Fibroblast of peridontal ligament (primary cell): ENCODE measurements around the gene PATL1.

Experiments
- DNase-seq: peaks from one replicate; pipeline ENCODE4 v3.0.0-alpha.2; 2010; ENCODE audit errors: extremely low read depth

The PATL1 gene

DNA sequence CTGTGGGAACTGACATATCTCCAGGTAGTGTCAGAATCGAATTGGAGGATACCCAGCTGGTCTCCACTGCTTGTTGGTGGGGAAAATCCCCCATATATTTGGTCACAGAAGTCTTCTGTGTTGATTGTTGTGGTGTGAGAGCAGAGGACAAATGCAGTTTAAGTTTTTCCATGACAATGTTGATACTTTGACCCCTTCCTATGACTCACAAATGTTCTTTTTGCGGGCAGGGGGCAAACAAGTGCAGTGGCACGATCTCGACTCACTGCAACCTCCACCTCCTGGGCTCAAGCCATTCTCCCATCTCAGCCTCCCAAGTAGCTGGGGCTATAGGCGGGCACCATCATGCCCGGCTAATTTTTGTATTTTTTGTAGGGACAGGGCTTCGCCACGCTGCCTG is 7.4 kb upstream of the PATL1 start:
- DNase-seq, result no peak

DNA sequence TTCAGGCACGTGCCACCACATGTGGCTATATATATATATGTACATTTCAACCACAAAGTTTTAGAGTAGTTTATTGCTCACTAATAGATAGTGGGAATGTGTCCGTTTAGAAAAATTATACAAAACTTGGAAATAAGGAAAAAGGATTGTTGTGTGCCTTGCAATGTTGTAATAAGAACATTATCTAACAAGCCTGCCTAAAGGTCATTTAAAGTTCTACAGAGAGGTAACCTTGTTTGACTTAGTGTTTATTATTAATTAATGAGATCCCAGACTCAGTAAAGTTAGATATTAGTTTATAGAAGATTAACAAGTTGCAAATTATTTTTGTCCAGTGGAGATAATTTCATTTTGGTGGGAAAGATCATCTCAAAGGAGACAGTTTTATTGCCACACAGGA is 5.5 kb upstream of the PATL1 start:
- DNase-seq, result no peak

DNA sequence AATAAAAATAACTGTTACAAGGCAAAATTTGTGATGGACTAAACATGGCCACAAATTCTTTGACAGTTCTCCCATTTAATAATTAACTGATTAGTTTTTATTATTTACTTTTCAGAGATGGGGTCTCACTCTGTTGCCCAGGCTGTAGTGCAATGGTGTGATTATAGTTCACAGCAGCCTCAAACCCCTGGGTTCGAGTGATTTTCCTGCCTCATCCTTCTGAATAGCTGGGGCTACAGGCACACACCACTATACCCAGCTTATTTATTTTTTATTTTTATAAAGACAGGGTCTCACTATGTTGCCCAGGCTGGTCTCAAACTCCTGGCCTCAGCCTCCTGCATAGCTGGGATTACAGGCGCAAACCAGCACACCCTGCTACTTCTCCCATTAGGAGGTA is 4.5 kb upstream of the PATL1 start:
- DNase-seq, result no peak

DNA sequence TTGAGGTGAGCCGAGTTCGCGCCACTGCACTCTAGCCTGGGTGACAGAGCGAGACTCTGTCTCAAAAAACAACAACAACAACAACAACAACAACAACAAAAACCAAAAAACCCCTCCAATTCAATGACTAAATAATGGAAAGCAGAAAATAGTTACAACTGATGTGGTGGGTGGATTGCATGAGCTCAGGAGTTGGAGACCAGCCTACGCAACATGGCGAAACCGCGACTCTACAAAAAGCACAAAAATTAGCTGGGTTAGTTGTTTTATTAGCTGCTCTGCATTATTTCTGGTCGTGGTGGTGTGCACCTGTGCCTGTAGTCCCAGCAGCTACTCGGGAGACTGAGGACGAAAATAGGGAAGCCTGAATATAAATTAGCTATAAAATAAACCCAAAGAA is 2.6 kb upstream of the PATL1 start:
- no peak for DNase-seq

DNA sequence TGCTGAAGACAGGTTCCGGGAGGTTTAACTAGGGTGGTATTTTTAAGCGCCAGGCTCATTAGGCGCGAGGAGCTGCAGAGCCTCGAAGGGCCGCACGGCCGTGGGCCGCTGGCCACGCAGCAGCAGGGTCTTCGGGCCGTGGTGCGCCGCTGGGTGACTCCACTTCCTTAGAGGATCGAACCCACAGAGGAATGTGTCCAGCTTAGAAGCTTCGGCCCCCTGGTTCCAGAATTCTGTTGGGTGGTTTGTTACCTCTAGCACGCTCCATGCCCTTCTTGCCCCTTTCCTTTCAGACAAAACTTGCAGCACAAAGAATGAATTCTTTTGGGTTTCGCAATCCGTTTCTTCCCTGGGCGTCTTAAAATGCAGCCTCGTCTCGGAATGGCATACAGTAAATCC is 773 bp upstream of the PATL1 start:
- DNase-seq, result peak; percentile 80

DNA sequence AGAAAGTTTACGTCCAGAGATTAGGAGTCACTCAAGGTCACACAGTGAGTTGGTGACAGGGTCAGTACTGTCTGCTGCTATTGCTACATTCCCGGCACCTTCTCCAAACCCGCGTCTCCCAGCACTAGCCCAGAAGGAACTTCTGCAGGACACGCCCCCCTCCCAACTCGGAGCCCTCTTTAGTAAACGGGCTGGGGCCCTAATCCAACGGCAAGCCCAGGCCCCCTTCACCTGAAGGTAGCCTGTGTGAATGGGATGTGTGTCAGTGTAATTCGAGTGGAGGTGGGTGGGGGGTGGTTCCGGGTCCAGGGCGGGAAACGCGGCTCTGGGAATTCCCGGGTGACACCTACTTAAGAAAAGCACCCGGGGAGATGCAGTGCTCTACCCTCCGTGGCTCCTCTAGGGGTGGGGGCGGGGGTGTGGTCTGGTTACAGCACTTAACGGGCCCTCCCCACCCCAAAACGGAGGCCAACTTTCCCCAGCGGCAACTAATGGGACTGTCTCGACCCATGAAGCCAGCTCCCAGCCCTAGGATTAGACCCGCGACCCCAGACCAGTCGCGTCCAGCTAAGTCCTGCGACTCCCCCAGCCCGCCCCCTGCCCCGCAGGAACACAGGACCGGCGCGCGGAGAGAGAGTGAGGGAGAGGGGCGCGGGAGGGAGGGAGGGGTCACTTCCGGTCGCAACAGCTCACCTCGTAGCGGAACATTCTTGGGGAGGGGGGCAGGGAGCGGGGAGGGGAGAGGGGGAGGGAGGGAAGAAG is 468 bp downstream of the PATL1 start:
- DNase-seq, result peak; percentile 34

DNA sequence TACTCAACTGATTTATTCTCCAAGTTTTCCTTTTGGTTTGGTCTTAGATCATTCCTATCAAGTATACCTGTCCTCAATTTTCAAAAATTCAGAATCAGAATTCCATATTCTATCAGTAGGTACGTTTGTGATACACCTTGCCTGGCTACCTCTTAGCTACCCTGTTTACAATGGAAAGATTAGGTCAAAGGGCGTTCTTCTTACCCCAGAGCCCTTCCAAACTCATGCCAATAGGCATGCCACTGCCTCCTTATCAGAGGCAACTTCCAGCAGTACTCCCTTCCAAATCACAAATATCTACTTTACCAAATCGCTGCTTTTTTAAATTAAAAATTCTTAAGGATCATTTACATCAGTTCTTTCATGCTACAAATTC is 1.0 kb downstream of the PATL1 start:
- DNase-seq, result no peak

DNA sequence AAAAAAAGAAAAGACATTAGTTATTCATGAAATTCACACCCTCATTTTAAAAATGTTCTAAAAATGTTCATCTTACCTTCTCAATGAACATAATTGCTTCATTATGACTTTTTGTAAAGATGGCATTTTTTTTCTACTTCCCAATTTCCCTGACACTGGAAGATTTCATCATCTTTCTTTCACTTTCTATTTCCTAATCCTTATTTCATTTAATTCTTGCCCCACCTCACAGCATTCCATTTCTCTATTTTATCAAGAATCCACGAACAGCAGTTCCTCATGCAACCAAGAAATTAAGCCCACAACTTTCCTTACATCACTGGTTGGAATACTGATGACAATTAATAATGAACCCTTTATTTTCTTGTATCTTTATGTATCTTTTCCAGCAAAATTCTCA is 1.9 kb downstream of the PATL1 start:
- peak; percentile 57 for DNase-seq

DNA sequence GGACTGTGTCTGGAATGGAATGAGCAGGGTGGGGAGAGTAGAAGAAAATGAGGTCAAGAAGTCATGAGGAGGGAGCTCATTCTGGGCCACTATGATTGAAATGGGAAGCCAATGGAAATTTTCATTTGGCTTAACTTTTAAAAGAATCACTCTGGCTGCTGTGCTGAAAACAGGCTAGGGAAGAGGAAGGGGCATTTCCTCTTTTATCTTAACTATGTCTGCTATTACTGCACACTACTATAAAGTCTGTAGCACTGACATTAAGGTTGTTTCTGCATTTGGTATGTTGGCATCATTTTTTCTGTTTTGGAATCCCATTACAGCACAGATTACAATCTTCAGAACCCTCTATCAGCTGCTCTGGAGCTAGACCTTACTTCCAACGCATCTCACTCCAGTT is 8.2 kb downstream of the PATL1 start:
- DNase-seq, result no peak

DNA sequence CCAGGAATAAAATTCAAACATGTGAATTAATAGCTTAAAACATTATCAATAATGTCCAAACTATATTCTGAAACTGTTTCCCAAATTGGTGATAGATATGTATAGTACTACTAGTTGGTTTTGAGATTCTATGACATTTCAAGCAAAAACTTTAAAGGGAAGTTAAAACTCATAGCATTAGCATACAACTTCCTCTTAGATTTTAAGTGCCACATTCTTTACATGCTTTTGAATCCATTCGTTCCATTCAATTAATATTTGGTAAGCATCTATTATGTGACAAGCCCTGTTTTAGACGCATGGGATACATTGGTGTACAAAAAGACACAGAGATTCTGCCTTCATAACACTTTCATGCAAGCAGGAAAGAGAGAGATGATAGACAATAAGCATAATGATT is 8.9 kb downstream of the PATL1 start:
- no peak for DNase-seq

DNA sequence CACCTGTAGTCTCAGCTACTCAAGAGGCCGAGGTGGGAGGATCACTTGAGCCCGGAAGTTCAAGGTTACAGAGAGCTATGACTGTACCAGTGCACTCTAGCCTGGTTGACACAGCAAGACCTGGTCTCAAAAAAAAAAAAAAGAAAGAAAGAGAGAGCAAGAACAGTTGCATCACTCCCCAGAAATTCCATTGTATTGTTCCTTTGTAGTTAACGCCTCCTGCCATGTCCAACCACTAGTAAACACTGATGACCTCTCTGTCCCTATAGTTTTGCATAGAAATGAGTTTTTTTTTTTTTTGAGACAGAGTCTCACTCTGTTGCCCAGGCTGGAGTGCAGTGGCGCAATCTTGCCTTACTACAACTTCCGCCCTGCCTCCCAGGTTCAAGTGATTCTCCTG is 10.8 kb downstream of the PATL1 start:
- no peak for DNase-seq

DNA sequence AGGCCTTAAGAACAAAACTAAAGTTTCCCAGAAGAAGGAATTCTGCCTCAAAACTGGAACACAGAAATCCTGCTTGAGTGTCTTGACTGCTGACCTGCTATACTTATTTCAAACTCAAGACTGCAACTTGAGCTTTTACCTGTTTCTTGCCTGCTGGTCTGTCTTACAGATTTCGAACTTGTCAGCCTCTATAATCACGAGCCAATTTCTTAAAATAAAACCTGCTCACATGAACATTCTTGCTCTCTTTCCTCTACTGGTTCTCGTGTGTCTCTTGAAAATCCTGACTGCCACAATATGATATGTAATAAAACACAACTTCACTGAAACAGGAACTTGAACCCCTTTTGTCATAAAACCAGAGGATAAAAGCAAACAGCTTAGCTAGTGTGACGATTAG is 13.9 kb downstream of the PATL1 start:
- no peak for DNase-seq

DNA sequence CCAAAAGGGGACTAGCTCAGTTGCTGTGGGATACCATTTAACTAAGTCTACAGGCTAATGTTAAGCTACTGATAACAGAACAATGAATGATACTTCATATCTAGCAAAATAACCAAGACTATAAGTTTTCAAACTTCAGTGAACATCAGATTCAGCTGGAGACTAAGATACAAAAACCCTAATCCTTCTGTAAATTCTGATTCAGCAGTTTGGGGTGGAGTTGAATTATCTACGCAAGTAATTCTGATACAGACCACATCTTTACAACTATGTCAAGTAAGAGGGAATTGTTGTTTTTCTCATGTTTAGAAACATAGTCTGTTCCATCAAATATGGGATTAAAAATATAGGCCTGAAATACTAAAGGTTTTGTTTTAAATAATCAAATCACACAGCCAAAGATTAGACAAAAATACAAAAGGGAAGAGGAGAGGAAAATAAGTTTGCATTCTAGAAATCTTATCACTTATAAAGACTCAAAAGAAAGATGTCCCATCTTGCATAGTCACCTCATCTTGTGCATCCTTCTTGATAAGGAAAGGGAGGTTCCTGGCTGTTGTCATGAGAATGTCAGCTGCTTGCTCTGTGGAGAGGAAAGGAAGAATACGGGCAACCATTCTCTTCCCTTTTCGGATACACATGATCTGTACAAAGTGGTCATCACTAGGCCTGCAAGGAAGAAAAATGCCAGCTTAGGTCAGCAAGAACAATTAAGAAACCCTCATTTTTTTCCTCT is 21.4 kb downstream of the PATL1 start:
- no peak for DNase-seq

DNA sequence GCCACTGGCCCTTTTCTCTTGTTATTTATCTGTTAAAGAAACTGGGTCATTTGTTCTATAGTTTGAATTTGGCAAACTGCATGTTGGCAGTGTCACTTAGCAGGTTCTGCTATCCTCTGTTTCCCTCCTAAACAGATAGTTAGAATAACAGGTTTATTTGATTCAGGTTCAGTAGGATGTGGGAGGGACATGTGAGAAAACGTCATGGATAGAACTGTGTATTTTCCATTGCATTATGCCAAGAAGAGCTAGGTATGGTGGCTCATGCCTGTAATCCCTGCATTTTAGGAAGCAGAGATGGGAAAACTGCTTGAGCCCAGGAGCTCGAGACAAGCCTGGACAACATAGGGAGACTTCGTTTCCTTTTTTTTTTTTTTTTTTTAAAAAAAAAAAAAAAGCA is 24.3 kb downstream of the PATL1 start:
- DNase-seq, result no peak

DNA sequence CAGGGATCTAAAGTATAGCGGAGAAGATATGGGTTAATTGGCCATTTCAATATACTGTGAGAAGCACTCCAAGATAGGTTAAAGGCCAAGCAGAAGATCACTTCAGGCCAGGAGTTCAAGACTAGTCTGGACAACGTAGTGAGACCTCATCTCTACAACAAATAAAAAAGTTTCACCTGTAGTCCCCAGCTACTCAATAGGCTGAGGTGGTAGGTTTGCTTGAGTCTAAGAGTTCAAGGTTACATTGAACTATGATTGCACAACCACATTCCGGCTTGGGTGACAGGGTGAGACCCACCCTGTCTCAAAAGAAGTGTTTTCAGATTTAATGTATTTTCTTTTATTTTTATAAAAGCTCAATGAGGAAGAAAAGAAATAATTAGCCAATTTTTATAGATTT is 25.4 kb downstream of the PATL1 start:
- DNase-seq, result no peak

DNA sequence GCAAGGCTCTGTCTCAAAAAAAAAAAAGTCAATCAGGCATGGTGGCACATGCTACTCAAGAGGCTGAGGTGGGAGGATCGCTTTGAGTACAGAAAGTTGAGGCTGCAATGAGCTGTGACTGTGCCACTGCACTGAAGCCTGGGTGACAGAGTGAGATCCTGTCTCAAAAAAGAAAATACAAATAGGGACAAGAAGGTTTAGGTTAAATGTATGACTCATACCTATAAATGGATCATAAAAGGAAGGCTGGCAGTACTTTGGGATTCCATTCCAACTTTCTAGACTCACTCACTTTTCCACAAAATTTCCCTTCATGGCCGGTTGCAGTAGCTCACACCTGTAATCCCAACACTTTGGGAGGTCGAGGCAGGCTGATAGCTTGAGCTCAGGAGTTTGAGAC is 27.7 kb downstream of the PATL1 start:
- no peak for DNase-seq

DNA sequence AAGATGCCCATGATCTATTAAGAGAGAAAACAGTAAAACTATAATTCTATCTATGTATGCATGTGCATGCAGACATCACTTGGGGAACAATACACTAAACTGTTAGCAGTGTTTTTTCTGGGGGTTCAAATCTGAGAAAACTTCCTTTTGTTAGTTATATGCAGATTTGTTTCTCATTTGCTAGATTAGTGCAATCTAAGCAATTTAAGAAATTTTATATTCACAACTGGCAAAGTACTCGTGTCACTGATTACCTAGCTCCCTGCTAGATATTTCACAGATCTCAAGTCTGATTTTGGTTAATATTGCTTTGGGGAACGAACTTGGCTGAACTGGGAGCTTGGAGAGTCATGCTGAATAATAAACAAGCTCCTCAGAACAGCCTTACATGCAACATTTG is 38.3 kb downstream of the PATL1 start:
- no peak for DNase-seq

DNA sequence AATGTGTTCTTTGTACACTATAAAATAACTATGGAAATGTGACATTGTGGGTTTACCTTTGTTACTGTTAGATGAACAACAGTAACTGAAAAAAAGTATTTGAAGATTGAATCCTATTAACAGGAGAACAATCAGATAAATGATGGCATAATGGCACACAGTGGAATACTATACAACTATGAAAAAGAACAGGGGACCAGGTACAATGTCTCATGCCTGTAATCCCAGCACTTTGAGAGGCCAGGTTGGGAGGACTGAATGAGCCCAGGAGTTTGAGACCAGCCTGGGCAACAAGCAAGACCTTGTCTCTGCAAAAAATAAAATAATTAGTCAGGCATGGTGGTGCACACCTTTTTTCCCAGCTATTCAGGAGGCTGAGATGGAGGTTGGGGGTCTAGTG is 38.8 kb downstream of the PATL1 start:
- DNase-seq, result no peak

DNA sequence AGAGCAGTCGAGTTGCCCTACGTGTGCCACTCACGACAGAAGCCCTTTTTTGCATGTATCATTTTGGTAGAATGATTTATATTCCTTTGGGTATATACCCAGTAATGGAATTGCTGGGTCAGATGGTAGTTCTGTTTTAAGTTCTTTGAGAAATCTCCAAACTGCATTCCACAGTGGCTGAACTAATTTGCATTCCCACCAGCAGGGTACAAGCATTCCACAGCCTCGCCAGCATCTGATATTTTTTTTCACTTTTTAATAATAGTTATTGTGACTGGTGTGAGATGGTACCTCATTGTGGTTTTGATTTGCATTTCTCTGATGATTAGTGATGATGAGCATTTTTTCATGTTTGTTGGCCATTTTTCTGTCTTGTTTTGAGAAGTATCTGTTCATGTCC is 41.9 kb downstream of the PATL1 start:
- peak; percentile 20 for DNase-seq

DNA sequence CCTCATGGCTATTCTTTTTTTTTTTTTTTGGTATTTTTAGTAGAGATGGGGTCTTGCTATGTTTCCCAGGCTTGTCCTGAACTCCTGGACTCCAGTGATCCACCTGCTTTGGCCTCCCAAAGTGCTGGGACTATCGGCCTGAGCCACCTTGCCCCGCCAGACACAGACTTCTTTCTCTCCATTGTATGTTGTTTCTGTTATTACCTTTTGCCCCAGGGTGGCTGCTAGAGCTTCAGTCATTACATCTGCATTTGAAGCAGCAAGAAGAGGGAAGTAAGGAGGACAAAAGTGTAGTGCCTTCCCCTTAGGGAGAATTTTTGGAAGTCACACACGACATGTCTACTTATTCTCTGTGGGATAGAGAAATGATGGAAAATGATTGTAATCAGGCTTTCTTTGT is 43.1 kb downstream of the PATL1 start:
- no peak for DNase-seq

DNA sequence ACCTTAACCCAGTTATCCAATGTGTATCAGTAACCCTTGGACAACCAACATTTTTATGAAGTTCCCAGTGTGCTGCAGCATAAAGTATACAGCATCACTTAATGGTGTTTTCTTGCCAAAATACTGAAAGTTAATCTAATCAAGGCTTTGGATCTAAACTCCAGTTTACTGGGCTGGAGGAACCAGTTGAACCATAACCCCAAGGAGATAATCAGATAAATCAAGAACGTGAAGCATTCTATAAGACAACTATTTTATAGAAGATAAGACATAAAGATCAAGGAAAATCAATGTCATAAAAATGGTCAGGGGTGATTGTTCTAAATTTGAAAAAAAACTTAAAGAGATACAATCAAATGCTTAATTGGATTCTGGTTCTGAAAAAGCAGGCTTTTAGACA is 51.0 kb downstream of the PATL1 start:
- DNase-seq, result no peak

DNA sequence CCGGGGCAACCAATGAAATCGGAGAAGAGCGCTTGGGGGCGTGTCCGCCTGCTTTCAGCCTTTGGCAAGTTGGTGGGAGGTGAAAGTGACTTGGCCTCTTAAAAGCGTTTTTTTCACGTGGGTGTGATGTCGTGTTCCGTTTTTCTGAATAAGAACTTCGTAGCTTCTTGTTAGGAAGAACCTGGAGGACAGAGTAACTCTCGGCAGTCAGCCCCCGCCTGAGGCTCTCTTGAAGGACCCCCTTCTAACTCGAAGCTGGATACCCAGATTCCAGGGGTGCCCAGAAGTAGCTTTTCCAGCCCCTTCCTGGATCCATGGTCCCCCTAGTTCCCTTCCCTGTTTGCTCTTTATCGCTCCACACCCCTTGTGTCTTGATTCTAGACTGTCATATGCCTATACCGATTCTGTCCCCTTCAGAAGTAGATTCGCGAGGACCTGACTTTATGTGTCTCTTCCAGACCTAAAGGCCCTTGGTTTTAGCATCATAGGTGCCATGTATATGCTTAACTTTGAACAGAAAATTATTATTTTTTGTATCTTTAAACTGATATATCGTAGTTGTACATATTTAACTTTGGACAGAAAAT is 52.3 kb downstream of the PATL1 start:
- no peak for DNase-seq

DNA sequence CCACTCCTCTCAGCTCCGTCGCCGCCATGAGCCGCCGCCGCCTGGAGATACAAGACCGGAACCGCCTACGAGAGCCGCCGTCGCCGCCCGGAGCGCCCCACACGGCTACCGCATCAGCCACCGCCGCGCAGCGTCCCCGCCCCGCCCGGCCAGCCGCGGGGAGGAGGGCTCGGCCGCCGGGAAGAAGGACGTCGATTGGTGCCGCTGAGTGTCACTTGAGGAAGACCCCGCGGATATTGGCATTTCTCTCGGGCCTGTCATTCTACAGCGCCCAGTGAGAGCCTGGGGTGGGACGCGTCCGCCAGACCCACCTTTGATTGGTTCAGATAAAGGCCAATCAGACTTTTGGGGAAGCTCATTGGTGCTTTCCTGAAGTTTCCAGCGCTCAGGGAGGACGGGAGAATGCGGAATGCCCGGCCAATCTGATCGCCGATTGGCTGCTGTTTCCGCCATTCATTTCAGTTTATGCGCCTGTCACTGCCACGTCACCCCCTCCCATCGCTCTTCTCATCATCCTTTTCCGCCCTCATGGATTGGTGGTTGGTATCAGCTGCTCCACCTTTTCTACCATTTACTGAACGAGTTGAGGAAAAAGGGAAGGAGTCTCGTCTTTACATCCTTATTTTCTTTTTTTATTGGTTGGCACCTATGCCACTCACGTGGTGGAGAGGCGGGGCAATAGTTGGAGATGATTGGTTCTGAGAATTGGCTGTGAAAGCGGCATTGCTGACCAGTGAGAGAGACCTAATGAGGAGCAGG is 53.0 kb downstream of the PATL1 start, which contains the start of gene OSBP:
TSS of gene OSBP (minus strand) at position 138 of the 759 bp plus-strand sequence. CDS start at position 28, 110 bp downstream.
- peak; percentile 100 for DNase-seq
